ENCODE data around the gene EXOC6B. TPM values are rescaled to one million over a fixed set of nuclear protein-coding genes. Genes with fewer than 3 reads are reported as not detected.

The EXOC6B gene
- total and polyA plus RNA-seq, 8 donors, result 3.4 to 57.2 (median 27.1) TPM

- intact Hi-C loops (cut with DNase I; ENCODE audit: low total_unique reads), result no loop called here
- Histone ChIP-seq H3K9me3 (no peaks in the 10 kb centered on the region), H3K4me1 (no peaks in the 10 kb centered on the region), H3K27me3 (no peaks in the 10 kb centered on the region), H3K4me3 (no peak overlapping the region), H3K27ac (no peak overlapping the region), H3K36me3 (no peaks in the 10 kb centered on the region)
- TF ChIP-seq EP300 (IDR thresholded peaks at IDR 0.05), result no peak
- TF ChIP-seq POLR2AphosphoS5 (IDR thresholded peaks at IDR 0.05), result no peak
- no peak for TF ChIP-seq POLR2A (IDR thresholded peaks at IDR 0.05)
- no peak for TF ChIP-seq CTCF (IDR thresholded peaks at IDR 0.05)
- peak in 1 of 2 donors; percentile 8 for DNase-seq
- 62 to 77% (median 65%) methylated on average over 2 of the region's 2 CpGs for WGBS, 5 donors
Measured at GRCh38 chr2:72220170-72220569, 605.7 kb downstream of the EXOC6B start.

- DNase-seq, result peak in 1 of 2 donors; percentile 38
- H3K4me1 ChIP-seq, result peaks cover 0 to 15% (median 7%) of the 10 kb centered on the region in 4 donors
- H3K9me3 ChIP-seq, result no peaks in the 10 kb centered on the region
- intact Hi-C loops (cut with DNase I; ENCODE audit: low total_unique reads), result no loop called here
- 54 to 79% (median 73%) methylated on average over 4 of the region's 4 CpGs for WGBS, 5 donors
- no peak for TF ChIP-seq POLR2A (IDR thresholded peaks at IDR 0.05)
- TF ChIP-seq POLR2AphosphoS5 (IDR thresholded peaks at IDR 0.05), result no peak
- no peak for TF ChIP-seq CTCF (IDR thresholded peaks at IDR 0.05)
- TF ChIP-seq EP300 (IDR thresholded peaks at IDR 0.05), result no peak
- no peaks in the 10 kb centered on the region for H3K27me3 ChIP-seq
- H3K4me3 ChIP-seq, result no peak overlapping the region
- H3K36me3 ChIP-seq, result no peaks in the 10 kb centered on the region
- no peak overlapping the region for H3K27ac ChIP-seq
Measured at GRCh38 chr2:72214429-72215143, 611.2 kb downstream of the EXOC6B start.

GRCh38 chr2:72212486-72212855 lies 613.4 kb downstream of the EXOC6B start:
- no peaks in the 10 kb centered on the region for H3K9me3 ChIP-seq
- no peaks in the 10 kb centered on the region for H3K36me3 ChIP-seq
- no peak for DNase-seq
- TF ChIP-seq POLR2A (IDR thresholded peaks at IDR 0.05) (no peak), EP300 (IDR thresholded peaks at IDR 0.05) (no peak), POLR2AphosphoS5 (IDR thresholded peaks at IDR 0.05) (no peak), CTCF (IDR thresholded peaks at IDR 0.05) (no peak)
- H3K4me3 ChIP-seq, result no peak overlapping the region
- H3K27me3 ChIP-seq, result no peaks in the 10 kb centered on the region
- peaks cover 0 to 15% (median 7%) of the 10 kb centered on the region in 4 donors for H3K4me1 ChIP-seq
- no peak overlapping the region for H3K27ac ChIP-seq
- WGBS, 5 donors, result 85 to 98% (median 96%) methylated on average over 1 of the region's 1 CpG
- intact Hi-C loops (cut with DNase I; ENCODE audit: low total_unique reads), result no loop called here

- WGBS, 5 donors, result 85 to 98% (median 95%) methylated on average over 2 of the region's 2 CpGs
- H3K36me3 ChIP-seq, result no peaks in the 10 kb centered on the region
- no peak overlapping the region for H3K27ac ChIP-seq
- no peaks in the 10 kb centered on the region for H3K9me3 ChIP-seq
- no peaks in the 10 kb centered on the region for H3K27me3 ChIP-seq
- no peak overlapping the region for H3K4me3 ChIP-seq
- H3K4me1 ChIP-seq, result peaks cover 0 to 15% (median 7%) of the 10 kb centered on the region in 4 donors
- no peak for DNase-seq
- intact Hi-C loops (cut with DNase I; ENCODE audit: low total_unique reads), result no loop called here
- no peak for TF ChIP-seq CTCF (IDR thresholded peaks at IDR 0.05)
- TF ChIP-seq POLR2AphosphoS5 (IDR thresholded peaks at IDR 0.05), result no peak
- no peak for TF ChIP-seq EP300 (IDR thresholded peaks at IDR 0.05)
- TF ChIP-seq POLR2A (IDR thresholded peaks at IDR 0.05), result no peak
Measured at GRCh38 chr2:72211777-72212485, 613.9 kb downstream of the EXOC6B start.

All from stomach (tissue), 9 donors.